Muscle layer of duodenum (tissue), 2 donors: Measurements from ENCODE around the gene SLC16A5.
"Not testable (repeated sequence)": the region's sequence is repeated elsewhere in the genome, so short reads cannot be mapped to it uniquely, and the experiment has no call there.

Experiments used
- H3K27ac ChIP-seq: one replicate; pipeline ENCODE4 v1.7.0; 2013; ENCODE audit warnings: mild to moderate bottlenecking, low read length
- H3K27me3 ChIP-seq: one replicate; pipeline ENCODE4 v1.7.0; 2013; ENCODE audit warnings: low read depth, mild to moderate bottlenecking, control low read depth, low read length
- H3K36me3 ChIP-seq, 2 donors: one replicate each; pipeline ENCODE4 v1.7.0; 2013; ENCODE audit warnings: low read length in 2 of 2, control low read depth in 1 of 2, mild to moderate bottlenecking in 1 of 2; ENCODE audit not compliant: insufficient read depth in 2 of 2, control insufficient read depth in 1 of 2
- H3K4me1 ChIP-seq, 2 donors: one replicate each; pipeline ENCODE4 v1.7.0; 2013; ENCODE audit warnings: low read length in 2 of 2, mild to moderate bottlenecking in 2 of 2, control low read depth in 1 of 2, moderate library complexity in 1 of 2; ENCODE audit not compliant: insufficient read depth in 2 of 2, control insufficient read depth in 1 of 2
- H3K4me3 ChIP-seq, 2 donors: one replicate each; pipeline ENCODE4 v1.7.0; 2013; ENCODE audit warnings: low read length in 2 of 2, low read depth in 1 of 2, mild to moderate bottlenecking in 1 of 2
- H3K9me3 ChIP-seq, 2 donors: one replicate each; pipeline ENCODE4 v1.7.0; 2013; ENCODE audit warnings: low read length in 2 of 2, control low read depth in 1 of 2, mild to moderate bottlenecking in 1 of 2; ENCODE audit not compliant: control insufficient read depth in 1 of 2
- donor health status: healthy.

SLC16A5 gene

DNA sequence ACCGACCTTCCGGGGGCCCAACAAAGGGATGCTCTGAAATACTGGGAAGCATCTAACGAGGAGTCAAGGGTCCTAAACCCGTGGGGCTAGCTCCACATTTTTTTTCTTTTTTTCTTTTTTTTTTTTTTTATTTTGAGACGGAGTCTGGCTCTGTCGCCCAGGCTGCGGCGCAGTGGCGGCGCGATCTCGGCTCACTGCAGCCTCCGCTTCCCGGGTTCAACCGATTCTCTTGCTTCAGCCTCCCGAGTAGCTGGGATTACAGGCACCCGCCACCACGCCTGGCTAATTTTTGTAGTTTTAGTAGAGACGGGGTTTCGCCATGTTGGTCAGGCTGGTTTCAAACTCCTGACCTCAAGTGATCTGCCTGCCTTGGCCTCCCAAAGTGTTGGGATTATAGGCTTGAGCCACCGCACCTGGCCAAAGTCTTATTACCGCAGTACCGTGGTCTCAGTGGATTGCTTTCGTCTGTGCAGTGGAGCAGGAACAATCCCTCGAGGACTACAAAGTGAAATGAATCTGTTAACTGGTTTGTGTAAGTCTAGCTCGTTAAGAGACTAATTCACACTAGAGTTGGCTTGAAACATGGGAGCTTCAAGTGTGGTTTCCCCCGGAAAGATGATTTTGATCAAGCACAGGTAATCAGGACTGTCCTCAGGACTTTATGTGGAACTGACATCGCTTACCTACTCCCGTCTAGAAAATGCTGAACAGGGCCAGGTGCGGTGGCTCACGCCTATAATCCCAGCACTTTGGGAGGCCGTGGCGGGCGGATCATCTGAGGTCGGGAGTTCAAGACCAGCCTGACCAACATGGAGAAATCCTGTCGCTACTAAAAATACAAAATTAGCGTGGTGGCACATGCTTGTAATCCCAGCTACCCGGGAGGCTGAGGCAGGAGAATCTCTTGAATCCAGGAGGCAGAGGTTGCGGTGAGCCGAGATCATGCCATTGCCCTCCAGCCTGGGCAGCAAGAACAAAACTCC, 44.6 kb downstream of the SLC16A5 start:
- H3K4me1 ChIP-seq, H3K27me3 ChIP-seq, H3K9me3 ChIP-seq: not testable (repeated sequence)
- H3K27ac ChIP-seq = peak overlapping the region; percentile 51
- peak overlapping the region; percentile 67 to 94 for H3K4me3 ChIP-seq
- peaks cover 9 to 19% of the 10 kb centered on the region in 2 donors for H3K36me3 ChIP-seq

DNA sequence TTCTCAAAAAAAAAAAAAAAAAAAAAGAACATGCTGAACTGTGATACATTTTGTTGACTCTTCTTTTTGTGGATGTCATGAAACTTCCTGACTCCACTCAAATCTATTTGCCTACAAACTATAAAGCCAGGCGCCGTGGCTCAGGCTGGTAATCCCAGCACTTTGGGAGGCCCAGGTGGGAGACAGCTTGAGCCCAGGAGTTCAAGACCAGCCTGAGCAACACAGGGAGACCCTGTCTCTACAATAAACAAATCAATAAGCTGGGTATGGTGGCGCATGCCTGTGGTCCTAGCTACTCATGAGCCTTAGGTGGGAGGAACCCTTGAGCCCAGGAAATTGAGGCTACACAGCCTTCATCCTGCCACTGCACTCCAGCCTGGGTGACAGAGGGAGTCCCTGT, 45.2 kb downstream of the SLC16A5 start:
- Histone ChIP-seq H3K27ac (no peak overlapping the region), H3K4me3 (no peak overlapping the region), H3K27me3 (no peaks in the 10 kb centered on the region), H3K9me3 (no peaks in the 10 kb centered on the region), H3K36me3 (peaks cover 9 to 19% of the 10 kb centered on the region in 2 donors), H3K4me1 (peaks cover 5 to 9% of the 10 kb centered on the region in 2 donors)

DNA sequence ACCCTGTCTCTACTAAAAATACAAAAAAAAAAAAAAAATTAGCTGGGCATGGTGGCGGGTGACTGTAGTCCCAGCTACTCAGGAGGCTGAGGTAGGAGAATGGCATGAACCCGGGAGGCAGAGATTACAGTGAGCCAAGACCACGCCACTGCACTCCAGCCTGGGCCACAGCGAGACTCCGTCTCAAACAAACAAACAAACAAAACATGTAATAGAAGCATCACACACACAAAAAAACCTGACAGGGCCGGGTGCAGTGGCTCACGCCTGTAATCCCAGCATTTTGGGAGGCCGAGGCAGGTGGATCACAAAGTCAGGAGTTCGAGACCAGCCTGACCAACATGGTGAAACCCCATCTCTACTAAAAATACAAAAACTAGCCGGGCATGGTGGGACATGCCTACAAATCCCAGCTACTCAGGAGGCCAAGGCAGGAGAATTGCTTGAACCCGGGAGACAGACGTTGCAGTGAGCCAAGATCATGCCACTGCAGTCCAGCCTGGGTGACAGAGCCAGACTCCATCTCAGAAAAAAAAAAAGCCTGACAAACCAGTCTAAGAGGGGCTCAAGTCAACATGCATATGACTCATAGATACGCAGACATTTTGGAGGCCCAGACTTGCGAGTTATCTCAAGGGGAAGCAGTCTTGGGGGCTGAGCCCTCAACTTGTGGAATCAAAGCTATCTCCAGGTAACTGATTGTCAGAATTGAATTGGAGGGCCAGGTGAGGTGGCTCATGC, 46.0 kb downstream of the SLC16A5 start:
- H3K36me3 ChIP-seq = peaks cover 11 to 17% of the 10 kb centered on the region in 2 donors
- H3K4me1 ChIP-seq, H3K27ac ChIP-seq: not testable (repeated sequence)

DNA sequence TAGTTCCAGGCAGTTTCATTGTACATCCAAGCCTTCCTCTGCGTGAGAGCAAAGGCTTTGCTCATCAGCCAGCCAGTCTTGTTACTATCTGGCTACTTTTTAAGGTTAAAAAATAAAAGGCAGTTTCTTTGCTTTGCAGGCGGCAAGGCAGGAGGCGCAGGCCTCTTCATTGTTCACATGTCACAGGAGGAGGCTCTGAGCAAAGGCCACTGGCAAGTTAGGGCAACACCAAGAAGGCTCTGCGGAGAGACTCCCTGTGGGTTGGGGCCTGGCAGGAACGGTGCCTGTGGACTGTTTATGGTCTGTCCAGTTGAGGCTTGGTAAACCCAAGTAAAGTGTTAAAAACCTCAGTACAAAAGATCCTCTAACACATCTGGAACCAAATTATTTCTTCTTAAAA, 47.7 kb downstream of the SLC16A5 start:
- Histone ChIP-seq H3K4me1 (peaks cover 3 to 8% of the 10 kb centered on the region in 2 donors), H3K27ac (no peak overlapping the region), H3K36me3 (peaks cover under 1 to 4% of the 10 kb centered on the region in 2 donors), H3K27me3 (no peaks in the 10 kb centered on the region), H3K4me3 (no peak overlapping the region), H3K9me3 (no peaks in the 10 kb centered on the region)

More for the DNA sequence above, 46.0 kb downstream of the SLC16A5 start:
- not testable (repeated sequence) for H3K27me3 ChIP-seq, H3K9me3 ChIP-seq, H3K4me3 ChIP-seq

DNA sequence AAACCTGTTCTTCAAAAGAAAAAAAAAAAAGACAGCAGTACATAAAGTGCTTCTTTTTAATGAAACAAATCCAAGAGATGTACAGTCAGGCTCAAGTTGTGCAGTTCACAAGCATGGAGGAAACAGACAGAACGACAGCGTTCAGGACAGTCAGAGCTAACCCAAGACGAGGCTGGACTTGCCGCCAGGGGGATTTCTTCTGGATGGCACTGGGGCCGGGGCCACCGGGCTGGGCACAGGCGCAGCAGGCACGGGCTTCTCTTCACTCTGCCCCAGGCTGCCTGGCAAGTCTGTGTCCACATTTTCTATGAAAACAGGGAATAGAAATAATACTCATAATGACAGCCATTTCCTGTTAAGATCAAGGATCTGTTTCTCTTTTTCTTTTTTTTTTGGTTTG, 48.2 kb downstream of the SLC16A5 start:
- Histone ChIP-seq H3K4me1 (peaks cover 0 to 4% of the 10 kb centered on the region in 2 donors), H3K27ac (no peak overlapping the region), H3K4me3 (no peak overlapping the region), H3K27me3 (no peaks in the 10 kb centered on the region), H3K36me3 (peaks cover 0 to 4% of the 10 kb centered on the region in 2 donors), H3K9me3 (no peaks in the 10 kb centered on the region)

DNA sequence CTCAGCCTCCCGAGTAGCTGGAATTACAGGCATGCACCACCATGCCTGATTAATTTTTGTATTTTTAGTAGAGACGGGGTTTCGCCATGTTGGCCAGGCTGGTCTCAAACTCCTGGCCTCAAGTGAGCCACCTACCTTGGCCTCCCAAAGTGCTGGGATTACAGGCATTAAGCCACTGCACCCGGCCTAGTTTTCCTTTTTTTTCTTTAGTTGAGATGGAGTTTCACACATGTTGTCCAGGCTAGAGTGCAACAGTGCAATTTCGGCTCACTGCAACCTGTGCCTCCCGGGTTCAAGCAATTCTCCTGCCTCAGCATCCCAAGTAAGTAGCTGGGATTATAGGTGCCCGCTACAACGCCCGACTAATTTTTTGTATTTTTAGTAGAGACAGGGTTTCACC, 50.0 kb downstream of the SLC16A5 start:
- H3K4me1 ChIP-seq = not testable (repeated sequence)

DNA sequence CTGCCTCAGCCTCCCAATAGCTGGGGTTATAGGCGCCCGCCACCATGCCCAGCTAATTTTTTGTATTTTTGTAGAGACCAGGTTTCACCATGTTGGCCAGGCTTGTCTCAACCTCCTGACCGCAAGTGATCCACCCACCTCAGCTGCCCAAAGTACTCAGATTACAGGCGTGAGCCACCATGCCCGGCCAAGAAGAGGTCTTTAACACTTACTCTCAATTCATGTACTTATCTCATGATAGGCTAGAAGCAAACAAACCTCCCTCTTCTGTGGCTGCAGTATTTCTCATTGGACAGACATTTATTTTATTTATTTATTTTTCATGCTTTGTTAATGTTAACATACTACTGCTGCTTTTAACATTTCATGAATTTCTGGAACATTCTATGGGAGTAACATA, 50.8 kb downstream of the SLC16A5 start:
- Histone ChIP-seq H3K4me3 (no peak overlapping the region), H3K27ac (no peak overlapping the region), H3K27me3 (no peaks in the 10 kb centered on the region), H3K9me3 (no peaks in the 10 kb centered on the region), H3K4me1 (no peaks in the 10 kb centered on the region), H3K36me3 (peaks cover 0 to 7% of the 10 kb centered on the region in 2 donors)

More for the DNA sequence above, 50.0 kb downstream of the SLC16A5 start:
- H3K9me3 ChIP-seq, H3K27ac ChIP-seq, H3K36me3 ChIP-seq, H3K27me3 ChIP-seq, H3K4me3 ChIP-seq: not testable (repeated sequence)

DNA sequence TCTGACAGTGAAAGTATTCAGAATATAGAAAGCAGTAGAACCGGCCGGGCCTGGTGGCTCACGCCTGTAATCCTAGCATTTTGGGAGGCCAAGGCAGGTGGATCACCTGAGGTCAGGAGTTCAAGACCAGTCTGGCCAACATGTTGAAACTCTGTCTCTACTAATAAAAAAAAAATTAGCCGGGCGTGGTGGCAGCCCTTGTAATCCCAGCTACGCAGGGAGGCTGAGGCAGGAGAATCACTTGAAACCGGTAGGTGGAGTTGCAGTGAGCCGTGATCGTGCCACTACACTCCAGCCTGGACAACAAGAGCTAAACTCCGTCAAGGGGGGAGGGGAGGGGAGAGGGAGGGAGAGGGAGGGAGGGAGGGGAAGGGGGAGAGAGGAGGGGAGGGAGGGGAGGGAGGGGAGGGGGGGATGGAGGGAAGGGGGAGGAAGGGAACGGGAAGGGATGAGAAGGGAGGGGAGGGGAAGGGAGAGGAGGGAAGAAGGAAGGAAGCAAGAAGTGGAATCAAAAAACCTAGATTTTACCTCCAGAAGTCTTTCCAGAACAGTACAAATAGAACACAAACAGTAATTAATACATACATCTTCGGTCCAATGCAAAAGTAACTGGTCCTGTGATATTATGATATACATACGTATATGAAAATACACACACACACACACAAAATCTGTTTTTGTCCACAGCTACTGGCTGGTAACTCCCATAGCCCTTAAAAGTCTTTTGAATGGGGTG, 54.6 kb downstream of the SLC16A5 start:
- H3K4me1 ChIP-seq = no peaks in the 10 kb centered on the region
- H3K27me3 ChIP-seq = no peaks in the 10 kb centered on the region
- no peaks in the 10 kb centered on the region for H3K9me3 ChIP-seq
- H3K4me3 ChIP-seq = no peak overlapping the region
- no peak overlapping the region for H3K27ac ChIP-seq
- H3K36me3 ChIP-seq = peaks cover 25 to 29% of the 10 kb centered on the region in 2 donors

DNA sequence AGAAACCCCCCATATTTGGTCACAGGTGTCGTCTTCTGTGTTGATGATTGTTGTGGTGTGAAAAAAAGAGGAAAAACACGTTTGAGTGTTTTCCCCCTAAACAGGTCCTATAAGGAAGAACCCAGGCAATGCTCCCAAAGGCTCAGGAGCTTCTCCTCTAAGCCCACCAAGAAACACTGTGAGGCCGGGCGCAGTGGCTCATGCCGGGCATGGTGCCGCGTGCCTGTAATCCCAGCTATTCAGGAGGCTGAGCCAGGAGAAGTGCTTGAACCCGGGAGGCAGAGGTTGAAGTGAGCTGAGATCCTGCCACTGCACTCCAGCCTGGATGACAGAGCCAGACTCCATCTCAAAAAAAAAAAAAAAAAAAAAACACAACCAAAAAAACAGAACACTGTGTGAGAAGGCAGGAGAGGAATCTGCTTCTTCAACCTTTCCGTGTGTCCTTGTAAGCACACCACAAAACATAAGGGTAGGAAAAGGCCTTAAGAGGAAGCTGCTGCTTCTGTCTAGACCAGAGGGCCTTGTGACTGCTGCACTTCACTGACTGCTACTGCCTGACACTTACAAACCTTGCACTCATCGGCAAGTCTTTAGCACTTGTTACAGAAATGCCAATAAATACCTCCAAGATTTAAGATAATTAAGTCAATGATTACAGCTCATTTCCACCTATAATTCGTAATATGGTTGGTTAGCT, 57.2 kb downstream of the SLC16A5 start:
- Histone ChIP-seq H3K4me3 (no peak overlapping the region), H3K36me3 (peaks cover 21 to 36% of the 10 kb centered on the region in 2 donors)

DNA sequence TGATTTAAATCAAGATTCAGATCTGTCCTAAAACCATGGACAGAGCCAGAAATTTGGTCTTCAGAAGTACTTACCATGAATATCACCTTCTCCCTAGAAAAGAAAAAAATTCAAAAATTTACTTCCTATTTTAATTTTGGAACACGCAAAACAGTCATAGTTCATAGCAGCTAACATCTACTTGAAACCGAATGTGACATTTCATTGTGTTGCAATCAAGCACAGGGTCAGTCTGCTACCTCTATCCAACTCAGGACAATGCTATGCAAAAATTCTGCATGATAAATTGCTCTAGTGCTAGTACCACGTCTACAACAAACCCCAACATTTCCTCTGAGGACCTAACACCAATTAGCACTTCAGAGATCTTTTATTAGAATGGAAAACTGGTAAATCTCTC, 58.8 kb downstream of the SLC16A5 start:
- no peak overlapping the region for H3K27ac ChIP-seq
- no peaks in the 10 kb centered on the region for H3K9me3 ChIP-seq
- H3K4me3 ChIP-seq = no peak overlapping the region
- no peaks in the 10 kb centered on the region for H3K27me3 ChIP-seq
- peaks cover 21 to 36% of the 10 kb centered on the region in 2 donors for H3K36me3 ChIP-seq
- no peaks in the 10 kb centered on the region for H3K4me1 ChIP-seq

More for the DNA sequence above, 57.2 kb downstream of the SLC16A5 start:
- H3K27me3 ChIP-seq = no peaks in the 10 kb centered on the region
- no peak overlapping the region for H3K27ac ChIP-seq
- H3K9me3 ChIP-seq = no peaks in the 10 kb centered on the region
- no peaks in the 10 kb centered on the region for H3K4me1 ChIP-seq
